ENCODE data around the gene PPP1R1C. TPM values are rescaled to one million over a fixed set of nuclear protein-coding genes. Genes with fewer than 3 reads are reported as not detected.

Gene PPP1R1C
- total RNA-seq, 3 donors from 2014 or later (not counting 1 experiment from before 2014, with no cell fraction given): not detected

- DNase-seq (no peak), ATAC-seq (no peak)
- WGBS (ENCODE audit: insufficient coverage): 83% methylated on average over 2 of the region's 2 CpGs
- TF ChIP-seq, protein P1, sequence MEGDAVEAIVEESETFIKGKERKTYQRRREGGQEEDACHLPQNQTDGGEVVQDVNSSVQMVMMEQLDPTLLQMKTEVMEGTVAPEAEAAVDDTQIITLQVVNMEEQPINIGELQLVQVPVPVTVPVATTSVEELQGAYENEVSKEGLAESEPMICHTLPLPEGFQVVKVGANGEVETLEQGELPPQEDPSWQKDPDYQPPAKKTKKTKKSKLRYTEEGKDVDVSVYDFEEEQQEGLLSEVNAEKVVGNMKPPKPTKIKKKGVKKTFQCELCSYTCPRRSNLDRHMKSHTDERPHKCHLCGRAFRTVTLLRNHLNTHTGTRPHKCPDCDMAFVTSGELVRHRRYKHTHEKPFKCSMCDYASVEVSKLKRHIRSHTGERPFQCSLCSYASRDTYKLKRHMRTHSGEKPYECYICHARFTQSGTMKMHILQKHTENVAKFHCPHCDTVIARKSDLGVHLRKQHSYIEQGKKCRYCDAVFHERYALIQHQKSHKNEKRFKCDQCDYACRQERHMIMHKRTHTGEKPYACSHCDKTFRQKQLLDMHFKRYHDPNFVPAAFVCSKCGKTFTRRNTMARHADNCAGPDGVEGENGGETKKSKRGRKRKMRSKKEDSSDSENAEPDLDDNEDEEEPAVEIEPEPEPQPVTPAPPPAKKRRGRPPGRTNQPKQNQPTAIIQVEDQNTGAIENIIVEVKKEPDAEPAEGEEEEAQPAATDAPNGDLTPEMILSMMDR (IDR thresholded peaks at IDR 0.05): no peak
- no peak overlapping the region for H3K27ac ChIP-seq (ENCODE audit: low read length)
- Mint-ChIP-seq H3K9me3 (peaks cover 0 to 2% of the 10 kb centered on the region in 2 donors), H3K27me3 (ENCODE audit: low read depth in 2 of 2) (peaks cover 2 to 4% of the 10 kb centered on the region in 2 donors), H3K4me1 (no peaks in the 10 kb centered on the region), H3K4me3 (no peak overlapping the region), H3K36me3 (no peaks in the 10 kb centered on the region), H3K27ac (no peak overlapping the region)
- H3K4me1 ChIP-seq (ENCODE audit: control insufficient read depth, insufficient read depth, low read length): no peaks in the 10 kb centered on the region
- intact Hi-C loops (cut with micrococcal nuclease): no loop called here
- no peak overlapping the region for H3K4me3 ChIP-seq (ENCODE audit: low read length)
- H3K9me3 ChIP-seq (ENCODE audit: control insufficient read depth, insufficient read depth, low read length): no peaks in the 10 kb centered on the region
- no peaks in the 10 kb centered on the region for H3K36me3 ChIP-seq (ENCODE audit: control insufficient read depth, insufficient read depth, low read length)
- no peaks in the 10 kb centered on the region for H3K27me3 ChIP-seq (ENCODE audit: control insufficient read depth, insufficient read depth, low read length)
These were observed 7.1 kb upstream of the PPP1R1C start for GRCh38 chr2:181978351-181979150.

GRCh38 chr2:181984060-181984459, 1.6 kb upstream of the PPP1R1C start:
- DNase-seq (no peak), ATAC-seq (no peak)
- Histone ChIP-seq H3K27ac (ENCODE audit: low read length) (no peak overlapping the region), H3K36me3 (ENCODE audit: control insufficient read depth, insufficient read depth, low read length) (no peaks in the 10 kb centered on the region), H3K27me3 (ENCODE audit: control insufficient read depth, insufficient read depth, low read length) (no peaks in the 10 kb centered on the region), H3K4me1 (ENCODE audit: control insufficient read depth, insufficient read depth, low read length) (no peaks in the 10 kb centered on the region), H3K9me3 (ENCODE audit: control insufficient read depth, insufficient read depth, low read length) (no peaks in the 10 kb centered on the region), H3K4me3 (ENCODE audit: low read length) (no peak overlapping the region)
- Mint-ChIP-seq H3K4me3 (no peak overlapping the region), H3K27me3 (ENCODE audit: low read depth in 2 of 2) (no peaks in the 10 kb centered on the region), H3K9me3 (peaks cover 0 to 2% of the 10 kb centered on the region in 2 donors), H3K36me3 (no peaks in the 10 kb centered on the region), H3K27ac (no peak overlapping the region), H3K4me1 (no peaks in the 10 kb centered on the region)
- TF ChIP-seq, protein P1 (IDR thresholded peaks at IDR 0.05): no peak
- intact Hi-C loops (cut with micrococcal nuclease): no loop called here
- 71% methylated on average over 1 of the region's 1 CpG for WGBS (ENCODE audit: insufficient coverage)

GRCh38 chr2:181984814-181985631, 630 bp upstream of the PPP1R1C start:
- ATAC-seq (no peak), DNase-seq (no peak)
- Mint-ChIP-seq H3K36me3 (no peaks in the 10 kb centered on the region), H3K4me1 (no peaks in the 10 kb centered on the region), H3K27ac (no peak overlapping the region), H3K9me3 (peaks cover 0 to 2% of the 10 kb centered on the region in 2 donors), H3K27me3 (ENCODE audit: low read depth in 2 of 2) (no peaks in the 10 kb centered on the region), H3K4me3 (no peak overlapping the region)
- TF ChIP-seq, protein P1 (IDR thresholded peaks at IDR 0.05): no peak
- H3K27ac ChIP-seq (ENCODE audit: low read length): no peak overlapping the region
- no peaks in the 10 kb centered on the region for H3K4me1 ChIP-seq (ENCODE audit: control insufficient read depth, insufficient read depth, low read length)
- H3K27me3 ChIP-seq (ENCODE audit: control insufficient read depth, insufficient read depth, low read length): no peaks in the 10 kb centered on the region
- WGBS (ENCODE audit: insufficient coverage): 69% methylated on average over 4 of the region's 4 CpGs
- intact Hi-C loops (cut with micrococcal nuclease): no loop called here
- no peaks in the 10 kb centered on the region for H3K36me3 ChIP-seq (ENCODE audit: control insufficient read depth, insufficient read depth, low read length)
- H3K4me3 ChIP-seq (ENCODE audit: low read length): no peak overlapping the region
- H3K9me3 ChIP-seq (ENCODE audit: control insufficient read depth, insufficient read depth, low read length): no peaks in the 10 kb centered on the region

Measured in natural killer cell (primary cell).